GM13977 (cell line): Measurements from ENCODE around the gene TNFSF4.

ENCODE experiments used
- DNase-seq: peaks from one replicate; pipeline ENCODE4 v3.0.0; 2012; ENCODE audit warnings: low spot score
- in situ Hi-C: fragments of 300-500 bp; cut with MboI; formaldehyde crosslinking; loops from one replicate; pipeline ENCODE4 v1.12.0; 2022; ENCODE audit warnings: low sequenced_read_pairs, low pct_unique_long_range_greater_than_20kb, mixed read lengths, inconsistent platforms; ENCODE audit not compliant: unreplicated experiment
- TF ChIP-seq, protein P1 (sequence below): IDR thresholded peaks from 2 replicates; pipeline ENCODE4 v1.5.1; 2012; ENCODE audit warnings: mild to moderate bottlenecking, control low read depth; ENCODE audit not compliant: insufficient read depth; ENCODE audit errors: extremely low read depth, missing control alignments

The TNFSF4 gene

DNA sequence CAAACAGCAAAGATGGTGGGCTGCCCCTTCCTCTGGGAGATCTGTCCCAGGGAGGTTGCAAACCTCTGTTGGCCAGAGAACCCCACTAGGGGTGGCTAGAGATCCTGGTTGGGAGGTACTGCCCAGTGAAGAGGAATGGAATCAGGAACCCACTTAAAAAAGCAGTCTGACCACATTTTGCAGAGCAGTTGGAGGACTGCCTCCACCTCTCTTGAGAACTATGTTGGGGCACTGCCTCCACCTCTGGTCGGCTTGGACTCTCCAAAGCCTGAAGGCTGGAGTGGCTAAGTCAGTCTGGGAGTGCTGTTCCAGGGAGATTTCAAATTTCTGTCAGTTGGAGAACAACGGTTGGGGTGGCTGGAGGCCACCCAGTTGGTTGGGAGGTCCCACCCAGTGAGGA is 58.6 kb downstream of the TNFSF4 start:
- TF ChIP-seq, protein P1, sequence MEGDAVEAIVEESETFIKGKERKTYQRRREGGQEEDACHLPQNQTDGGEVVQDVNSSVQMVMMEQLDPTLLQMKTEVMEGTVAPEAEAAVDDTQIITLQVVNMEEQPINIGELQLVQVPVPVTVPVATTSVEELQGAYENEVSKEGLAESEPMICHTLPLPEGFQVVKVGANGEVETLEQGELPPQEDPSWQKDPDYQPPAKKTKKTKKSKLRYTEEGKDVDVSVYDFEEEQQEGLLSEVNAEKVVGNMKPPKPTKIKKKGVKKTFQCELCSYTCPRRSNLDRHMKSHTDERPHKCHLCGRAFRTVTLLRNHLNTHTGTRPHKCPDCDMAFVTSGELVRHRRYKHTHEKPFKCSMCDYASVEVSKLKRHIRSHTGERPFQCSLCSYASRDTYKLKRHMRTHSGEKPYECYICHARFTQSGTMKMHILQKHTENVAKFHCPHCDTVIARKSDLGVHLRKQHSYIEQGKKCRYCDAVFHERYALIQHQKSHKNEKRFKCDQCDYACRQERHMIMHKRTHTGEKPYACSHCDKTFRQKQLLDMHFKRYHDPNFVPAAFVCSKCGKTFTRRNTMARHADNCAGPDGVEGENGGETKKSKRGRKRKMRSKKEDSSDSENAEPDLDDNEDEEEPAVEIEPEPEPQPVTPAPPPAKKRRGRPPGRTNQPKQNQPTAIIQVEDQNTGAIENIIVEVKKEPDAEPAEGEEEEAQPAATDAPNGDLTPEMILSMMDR = no peak
- in situ Hi-C loops = no loop called here
- DNase-seq = no peak

DNA sequence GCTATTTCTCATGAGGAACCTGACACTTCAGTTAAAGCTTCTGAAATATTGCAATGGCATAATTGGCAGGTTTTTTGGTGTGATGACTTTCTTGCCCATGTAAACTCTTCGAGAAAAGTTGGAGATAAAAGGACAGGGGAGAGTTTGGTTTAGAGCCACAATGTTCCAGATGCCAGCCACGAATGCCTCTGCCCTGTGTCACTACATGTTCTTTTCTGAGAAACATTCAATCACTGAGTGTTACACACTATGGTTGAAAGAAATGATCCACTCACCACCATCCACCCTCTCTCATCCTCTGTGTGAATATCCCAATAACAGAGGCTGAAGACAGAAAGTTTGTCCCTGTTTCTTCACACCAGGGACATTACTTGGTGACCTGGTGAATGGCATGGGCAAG is 66.4 kb downstream of the TNFSF4 start:
- in situ Hi-C loops = no loop called here
- DNase-seq = no peak
- TF ChIP-seq, protein P1 = no peak

DNA sequence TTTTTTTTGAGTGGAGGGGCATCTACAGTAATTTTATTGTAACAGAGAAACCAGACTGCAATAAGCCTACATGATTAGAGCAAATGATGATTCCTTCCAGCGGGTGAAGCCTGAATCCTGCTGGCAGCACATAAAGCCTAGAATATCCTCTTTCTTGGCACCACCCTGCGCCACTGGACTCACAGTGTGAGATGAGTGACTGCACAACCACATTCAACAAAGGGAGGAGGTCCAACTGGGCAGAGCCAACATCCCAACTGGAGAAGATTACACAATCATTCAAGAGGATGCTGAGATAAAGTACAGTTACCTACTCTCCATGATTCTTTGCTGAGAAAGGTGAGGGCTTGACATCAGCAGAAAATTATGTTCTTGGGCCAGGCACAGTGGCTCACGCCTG is 67.4 kb downstream of the TNFSF4 start:
- no peak for DNase-seq
- in situ Hi-C loops = no loop called here
- TF ChIP-seq, protein P1 = no peak

DNA sequence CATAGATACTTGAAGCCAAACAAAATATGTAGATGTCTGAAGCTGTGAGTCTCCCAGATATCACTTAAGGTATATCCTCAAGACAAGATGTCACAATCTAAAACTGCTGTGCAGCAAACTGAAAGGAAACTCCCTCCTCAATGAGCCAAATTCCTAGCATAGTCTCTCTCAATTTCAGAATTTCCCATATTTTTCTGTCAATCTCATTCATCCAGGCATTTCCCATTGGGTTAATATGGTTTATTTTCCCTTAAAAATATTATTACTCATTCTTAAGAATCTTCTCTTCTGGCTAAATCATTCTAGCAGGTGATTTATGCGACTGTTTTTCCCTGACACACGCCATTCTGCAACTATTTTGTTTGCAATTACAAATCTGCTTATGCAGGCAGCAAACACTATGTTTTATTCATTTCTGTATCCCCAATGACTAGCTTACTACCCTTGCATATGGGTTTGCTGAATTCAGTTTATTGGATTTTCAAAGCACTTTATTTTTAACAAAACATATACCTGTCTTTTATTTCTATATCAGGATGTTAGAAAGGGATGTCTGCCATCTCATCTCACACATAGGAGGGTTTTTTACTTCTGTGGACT is 69.9 kb downstream of the TNFSF4 start:
- no peak for DNase-seq
- in situ Hi-C loops = no loop called here
- TF ChIP-seq, protein P1 = no peak

DNA sequence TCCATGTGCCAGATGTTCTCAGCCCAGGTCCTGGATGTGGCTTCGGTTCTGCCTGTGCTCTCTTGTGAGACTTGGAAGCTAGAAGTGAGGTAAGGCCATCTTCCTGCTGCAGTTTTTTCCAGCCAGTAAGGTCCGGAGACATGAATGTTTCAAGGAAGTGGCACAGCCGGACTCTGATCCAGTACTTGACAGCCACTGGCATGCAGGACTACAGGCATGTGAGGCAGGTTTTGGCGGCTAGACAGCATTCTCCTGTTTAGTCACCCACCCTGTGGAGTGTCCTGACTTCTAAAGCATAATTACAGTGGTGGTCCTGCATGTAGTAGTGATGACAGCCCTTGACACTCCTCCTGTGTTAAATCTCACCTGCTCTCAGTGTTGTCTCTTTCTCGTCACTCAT is 72.3 kb downstream of the TNFSF4 start:
- in situ Hi-C loops = no loop called here
- TF ChIP-seq, protein P1 = no peak
- DNase-seq = no peak

DNA sequence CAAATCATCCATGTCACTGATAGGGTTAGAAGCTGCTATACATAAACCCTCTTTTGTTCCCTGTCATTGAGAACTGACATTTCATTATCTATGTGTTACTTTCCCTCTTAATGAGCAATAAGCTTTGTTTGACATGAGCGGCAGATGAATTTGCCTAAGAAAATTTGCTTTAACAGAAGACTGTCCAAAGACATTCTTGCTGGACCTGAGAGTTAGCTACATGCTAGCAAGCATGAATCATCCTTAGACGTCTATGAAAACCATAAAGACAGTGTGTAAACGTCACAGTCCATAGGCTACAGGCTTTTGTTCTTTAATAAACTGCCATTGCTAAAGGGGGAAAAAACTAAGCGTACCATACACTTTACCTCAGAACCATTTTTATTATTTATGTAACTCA is 73.1 kb downstream of the TNFSF4 start:
- in situ Hi-C loops = no loop called here
- no peak for DNase-seq
- TF ChIP-seq, protein P1 = no peak
